ENCODE measurements around the gene CYP2C18. TPM values are rescaled to one million over a fixed set of nuclear protein-coding genes. Genes with fewer than 3 reads are reported as not detected.
"Not testable (repeated sequence)": the region's sequence is repeated elsewhere in the genome, so short reads cannot be mapped to it uniquely, and the experiment has no call there.

The CYP2C18 gene
- total RNA-seq: not detected in 2 replicates

DNA sequence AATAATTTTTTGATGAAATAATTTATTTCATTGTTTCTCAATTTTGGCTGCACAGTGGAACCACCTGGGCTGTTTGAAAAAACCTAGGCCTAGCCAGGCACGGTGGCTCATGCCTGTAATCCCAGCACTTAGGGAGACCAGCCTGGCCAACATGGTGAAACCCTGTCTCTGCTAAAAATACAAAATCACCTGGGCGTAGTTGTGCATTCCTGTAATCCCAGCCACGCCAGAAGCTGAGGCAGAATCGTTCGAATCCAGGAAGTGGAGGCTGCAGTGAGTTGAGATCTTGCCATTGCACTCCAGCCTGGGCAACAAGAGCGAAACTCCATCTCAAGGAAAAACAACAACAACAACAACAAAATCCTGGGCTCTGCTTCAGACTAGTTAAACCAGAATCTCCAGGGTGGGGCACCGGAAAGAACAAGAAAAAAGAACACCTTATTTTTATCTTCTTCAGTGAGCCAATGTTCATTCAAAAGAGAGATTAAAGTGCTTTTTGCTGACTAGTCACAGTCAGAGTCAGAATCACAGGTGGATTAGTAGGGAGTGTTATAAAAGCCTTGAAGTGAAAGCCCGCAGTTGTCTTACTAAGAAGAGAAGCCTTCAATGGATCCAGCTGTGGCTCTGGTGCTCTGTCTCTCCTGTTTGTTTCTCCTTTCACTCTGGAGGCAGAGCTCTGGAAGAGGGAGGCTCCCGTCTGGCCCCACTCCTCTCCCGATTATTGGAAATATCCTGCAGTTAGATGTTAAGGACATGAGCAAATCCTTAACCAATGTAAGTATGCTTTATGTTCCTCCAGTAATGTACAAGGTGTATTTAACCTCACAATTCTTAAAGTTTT lies at the start of gene CYP2C18:
TSS of gene CYP2C18 (plus strand) at position 516 of the 841 bp plus-strand sequence. CDS start at position 607, 91 bp downstream.
- Histone ChIP-seq H3K36me3 (ENCODE audit: control insufficient read depth, insufficient read depth, low read length) (no peaks in the 10 kb centered on the region), H3K4me3 (ENCODE audit: low read depth, low read length) (no peak within 1 kb of the TSS), H3K27me3 (ENCODE audit: control insufficient read depth, insufficient read depth, low read length) (no peaks in the 10 kb centered on the region)
- TF ChIP-seq, protein P1, sequence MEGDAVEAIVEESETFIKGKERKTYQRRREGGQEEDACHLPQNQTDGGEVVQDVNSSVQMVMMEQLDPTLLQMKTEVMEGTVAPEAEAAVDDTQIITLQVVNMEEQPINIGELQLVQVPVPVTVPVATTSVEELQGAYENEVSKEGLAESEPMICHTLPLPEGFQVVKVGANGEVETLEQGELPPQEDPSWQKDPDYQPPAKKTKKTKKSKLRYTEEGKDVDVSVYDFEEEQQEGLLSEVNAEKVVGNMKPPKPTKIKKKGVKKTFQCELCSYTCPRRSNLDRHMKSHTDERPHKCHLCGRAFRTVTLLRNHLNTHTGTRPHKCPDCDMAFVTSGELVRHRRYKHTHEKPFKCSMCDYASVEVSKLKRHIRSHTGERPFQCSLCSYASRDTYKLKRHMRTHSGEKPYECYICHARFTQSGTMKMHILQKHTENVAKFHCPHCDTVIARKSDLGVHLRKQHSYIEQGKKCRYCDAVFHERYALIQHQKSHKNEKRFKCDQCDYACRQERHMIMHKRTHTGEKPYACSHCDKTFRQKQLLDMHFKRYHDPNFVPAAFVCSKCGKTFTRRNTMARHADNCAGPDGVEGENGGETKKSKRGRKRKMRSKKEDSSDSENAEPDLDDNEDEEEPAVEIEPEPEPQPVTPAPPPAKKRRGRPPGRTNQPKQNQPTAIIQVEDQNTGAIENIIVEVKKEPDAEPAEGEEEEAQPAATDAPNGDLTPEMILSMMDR (IDR thresholded peaks at IDR 0.05; ENCODE audit: insufficient read depth, low read length, poor library complexity, severe bottlenecking): no peak
- DNase-seq (ENCODE audit: low read depth): no peak

DNA sequence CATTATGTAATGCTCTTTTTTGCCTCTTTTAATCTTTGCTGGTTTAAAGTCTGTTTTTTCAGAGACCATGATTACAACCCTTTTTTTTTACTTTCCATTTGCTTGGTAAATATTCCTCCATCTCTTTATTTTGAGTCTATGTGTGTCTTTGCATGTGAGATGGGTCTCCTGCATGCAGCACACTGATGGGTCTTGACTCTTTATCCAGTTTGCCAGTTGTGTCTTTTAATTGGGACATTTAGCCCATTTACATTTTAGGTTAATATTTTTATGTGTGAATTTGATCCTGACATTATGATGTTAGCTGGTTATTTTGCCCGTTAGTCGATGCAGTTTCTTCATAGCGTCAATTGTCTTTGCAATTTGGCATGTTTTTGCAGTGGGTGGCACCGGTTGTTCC lies 45.4 kb upstream of the CYP2C18 start:
- H3K27me3 ChIP-seq (ENCODE audit: control insufficient read depth, insufficient read depth, low read length); H3K4me3 ChIP-seq (ENCODE audit: low read depth, low read length); H3K36me3 ChIP-seq (ENCODE audit: control insufficient read depth, insufficient read depth, low read length); DNase-seq (ENCODE audit: low read depth): not testable (repeated sequence)

DNA sequence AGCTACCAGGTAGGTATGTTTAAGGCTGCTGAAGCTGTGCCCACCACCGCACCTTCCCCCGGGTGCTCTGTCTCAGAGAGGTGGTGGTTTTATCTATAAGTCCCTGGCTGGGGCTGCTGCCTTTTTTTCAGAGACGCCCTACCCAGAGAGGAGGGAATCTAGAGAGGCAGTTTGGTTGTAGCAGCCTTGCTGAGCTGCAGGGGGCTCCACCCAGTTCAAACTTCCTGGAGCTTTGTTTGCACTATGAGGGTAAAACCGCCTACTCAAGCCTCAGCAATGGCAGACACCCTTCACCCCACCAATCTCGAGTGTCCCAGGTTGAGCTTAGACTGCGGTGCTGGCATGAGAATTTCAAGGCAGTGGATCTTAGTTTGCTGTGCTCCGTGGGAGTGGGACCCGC lies 43.6 kb upstream of the CYP2C18 start:
- Histone ChIP-seq H3K36me3 (ENCODE audit: control insufficient read depth, insufficient read depth, low read length) (no peaks in the 10 kb centered on the region), H3K27me3 (ENCODE audit: control insufficient read depth, insufficient read depth, low read length) (no peaks in the 10 kb centered on the region), H3K4me3 (ENCODE audit: low read depth, low read length) (no peak overlapping the region)
- TF ChIP-seq, protein P1 (IDR thresholded peaks at IDR 0.05; ENCODE audit: insufficient read depth, low read length, poor library complexity, severe bottlenecking): no peak
- DNase-seq (ENCODE audit: low read depth): no peak

DNA sequence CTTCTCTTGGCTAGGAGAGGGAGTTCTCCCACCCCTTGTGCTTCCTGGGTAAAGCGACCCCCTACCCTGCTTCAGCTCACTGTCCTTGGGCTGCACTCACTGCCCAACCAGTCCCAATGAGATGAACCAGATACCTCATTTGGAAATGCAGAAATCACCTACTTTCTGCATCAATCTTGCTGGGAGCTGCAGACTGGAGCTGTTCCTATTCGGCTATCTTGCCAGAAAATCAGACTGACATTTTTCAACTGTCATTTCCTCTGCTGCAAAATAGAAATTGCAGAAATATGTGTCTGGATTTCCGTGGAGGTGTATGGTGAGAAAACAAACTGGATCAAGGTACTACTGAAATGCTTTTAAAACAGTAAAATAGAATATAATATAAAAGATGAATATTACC lies 43.0 kb upstream of the CYP2C18 start:
- TF ChIP-seq, protein P1 (IDR thresholded peaks at IDR 0.05; ENCODE audit: insufficient read depth, low read length, poor library complexity, severe bottlenecking): no peak

DNA sequence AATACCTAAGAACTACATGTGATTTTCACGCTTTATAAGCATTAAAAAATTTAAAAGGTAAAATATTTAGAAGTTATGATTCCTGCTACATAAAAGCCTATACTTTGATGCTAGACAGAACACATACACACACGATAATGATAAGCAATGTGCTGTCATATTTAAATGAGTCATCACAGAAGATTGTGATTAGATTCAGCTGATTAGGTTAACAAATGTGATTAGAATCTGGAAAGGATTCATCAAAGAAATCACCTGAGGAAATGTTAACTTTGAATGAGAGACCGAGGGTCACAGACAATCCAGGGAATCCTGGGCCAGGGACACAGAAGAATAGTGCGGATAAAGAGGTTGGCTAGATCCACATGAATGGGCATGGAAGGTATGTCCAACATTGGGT lies 42.0 kb upstream of the CYP2C18 start:
- Histone ChIP-seq H3K27me3 (ENCODE audit: control insufficient read depth, insufficient read depth, low read length) (no peaks in the 10 kb centered on the region), H3K4me3 (ENCODE audit: low read depth, low read length) (no peak overlapping the region), H3K36me3 (ENCODE audit: control insufficient read depth, insufficient read depth, low read length) (no peaks in the 10 kb centered on the region)
- DNase-seq (ENCODE audit: low read depth): no peak
- TF ChIP-seq, protein P1 (IDR thresholded peaks at IDR 0.05; ENCODE audit: insufficient read depth, low read length, poor library complexity, severe bottlenecking): no peak

More for the DNA sequence above, 43.0 kb upstream of the CYP2C18 start:
- Histone ChIP-seq H3K27me3 (ENCODE audit: control insufficient read depth, insufficient read depth, low read length) (no peaks in the 10 kb centered on the region), H3K4me3 (ENCODE audit: low read depth, low read length) (no peak overlapping the region), H3K36me3 (ENCODE audit: control insufficient read depth, insufficient read depth, low read length) (no peaks in the 10 kb centered on the region)
- no peak for DNase-seq (ENCODE audit: low read depth)

DNA sequence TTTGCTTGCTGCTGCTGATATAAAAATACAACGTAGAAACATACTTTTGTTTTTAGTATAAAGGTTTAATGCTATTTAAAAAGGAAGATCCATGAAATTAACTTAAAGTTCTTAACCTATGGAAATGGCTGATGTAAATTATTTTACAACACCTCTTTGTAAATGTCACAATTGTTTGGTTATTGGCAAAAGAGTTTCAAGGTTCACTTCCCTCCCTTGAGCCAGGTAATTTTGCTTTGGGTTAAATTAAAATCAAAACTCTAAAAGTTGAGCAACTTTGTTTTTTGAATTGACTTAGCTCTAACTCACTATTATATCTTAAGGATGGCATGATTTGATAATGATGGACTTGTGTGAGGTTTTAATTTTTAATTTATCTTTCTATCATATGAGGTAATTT lies 39.2 kb upstream of the CYP2C18 start:
- TF ChIP-seq, protein P1 (IDR thresholded peaks at IDR 0.05; ENCODE audit: insufficient read depth, low read length, poor library complexity, severe bottlenecking): no peak
- no peak for DNase-seq (ENCODE audit: low read depth)
- Histone ChIP-seq H3K27me3 (ENCODE audit: control insufficient read depth, insufficient read depth, low read length) (no peaks in the 10 kb centered on the region), H3K4me3 (ENCODE audit: low read depth, low read length) (no peak overlapping the region), H3K36me3 (ENCODE audit: control insufficient read depth, insufficient read depth, low read length) (no peaks in the 10 kb centered on the region)
